ENCODE measurements around the gene NLRP1. TPM values are rescaled to one million over a fixed set of nuclear protein-coding genes. Genes with fewer than 3 reads are reported as not detected.

Gene NLRP1
- total and polyA plus RNA-seq, 2 of the 13 experiments (the other 11 are each of a cell fraction or from before 2014, with no cell fraction given) = 3.4 to 3.7 TPM

DNA sequence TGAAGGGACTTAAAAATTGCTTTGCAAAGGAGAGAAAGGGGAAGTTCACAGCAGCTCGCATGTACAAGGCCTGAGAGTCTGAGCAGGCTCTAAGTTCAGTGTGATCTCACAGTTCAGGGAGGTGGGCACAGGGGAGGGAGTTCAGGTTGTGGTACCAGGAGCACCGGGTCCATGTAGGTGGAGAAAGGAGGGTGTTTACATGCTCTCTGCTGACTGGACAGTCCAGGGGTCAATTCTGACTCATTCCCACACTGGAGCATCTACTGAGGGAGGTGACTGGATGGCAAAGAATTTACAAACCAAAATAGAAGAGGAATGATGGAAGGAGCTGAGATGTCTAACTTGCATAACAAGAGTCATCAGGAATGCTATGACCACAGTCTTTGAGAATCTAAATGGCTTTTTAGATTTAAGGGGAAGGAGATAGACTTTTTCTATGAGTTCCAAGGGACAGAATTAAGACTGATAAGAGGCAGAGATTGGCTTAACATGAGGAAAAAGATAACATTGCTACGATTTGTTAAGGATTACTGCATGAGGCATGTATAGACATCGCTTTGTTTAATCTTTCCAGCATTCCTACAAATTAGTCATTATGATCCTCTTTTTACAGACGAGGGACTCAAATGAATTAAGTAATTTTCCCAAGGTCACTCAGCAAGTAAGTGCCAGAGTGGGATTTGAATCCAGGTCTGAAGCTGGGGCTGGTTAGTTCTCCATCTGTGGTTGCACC lies 68.1 kb downstream of the NLRP1 start (continued):
- TF ChIP-seq, protein P1, sequence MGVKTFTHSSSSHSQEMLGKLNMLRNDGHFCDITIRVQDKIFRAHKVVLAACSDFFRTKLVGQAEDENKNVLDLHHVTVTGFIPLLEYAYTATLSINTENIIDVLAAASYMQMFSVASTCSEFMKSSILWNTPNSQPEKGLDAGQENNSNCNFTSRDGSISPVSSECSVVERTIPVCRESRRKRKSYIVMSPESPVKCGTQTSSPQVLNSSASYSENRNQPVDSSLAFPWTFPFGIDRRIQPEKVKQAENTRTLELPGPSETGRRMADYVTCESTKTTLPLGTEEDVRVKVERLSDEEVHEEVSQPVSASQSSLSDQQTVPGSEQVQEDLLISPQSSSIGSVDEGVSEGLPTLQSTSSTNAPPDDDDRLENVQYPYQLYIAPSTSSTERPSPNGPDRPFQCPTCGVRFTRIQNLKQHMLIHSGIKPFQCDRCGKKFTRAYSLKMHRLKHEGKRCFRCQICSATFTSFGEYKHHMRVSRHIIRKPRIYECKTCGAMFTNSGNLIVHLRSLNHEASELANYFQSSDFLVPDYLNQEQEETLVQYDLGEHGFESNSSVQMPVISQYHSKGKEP (CRISPR knock-in tag; IDR thresholded peaks at IDR 0.05) = no peak
- TF ChIP-seq KMT2A (CRISPR knock-in tag; IDR thresholded peaks at IDR 0.05) (no peak), TBL1XR1 (IDR thresholded peaks at IDR 0.05; ENCODE audit: borderline replicate concordance, low read length, partially characterized antibody) (no peak), MZF1 (CRISPR knock-in tag; IDR thresholded peaks at IDR 0.05; ENCODE audit: borderline replicate concordance) (no peak), AKAP8 (CRISPR knock-in tag; IDR thresholded peaks at IDR 0.05) (no peak), ZNF790 (CRISPR knock-in tag; IDR thresholded peaks at IDR 0.05; ENCODE audit: borderline replicate concordance) (no peak), ZNF746 (CRISPR knock-in tag; IDR thresholded peaks at IDR 0.05) (no peak), ADNP (CRISPR knock-in tag; IDR thresholded peaks at IDR 0.05) (no peak)
- TF ChIP-seq, protein P2, sequence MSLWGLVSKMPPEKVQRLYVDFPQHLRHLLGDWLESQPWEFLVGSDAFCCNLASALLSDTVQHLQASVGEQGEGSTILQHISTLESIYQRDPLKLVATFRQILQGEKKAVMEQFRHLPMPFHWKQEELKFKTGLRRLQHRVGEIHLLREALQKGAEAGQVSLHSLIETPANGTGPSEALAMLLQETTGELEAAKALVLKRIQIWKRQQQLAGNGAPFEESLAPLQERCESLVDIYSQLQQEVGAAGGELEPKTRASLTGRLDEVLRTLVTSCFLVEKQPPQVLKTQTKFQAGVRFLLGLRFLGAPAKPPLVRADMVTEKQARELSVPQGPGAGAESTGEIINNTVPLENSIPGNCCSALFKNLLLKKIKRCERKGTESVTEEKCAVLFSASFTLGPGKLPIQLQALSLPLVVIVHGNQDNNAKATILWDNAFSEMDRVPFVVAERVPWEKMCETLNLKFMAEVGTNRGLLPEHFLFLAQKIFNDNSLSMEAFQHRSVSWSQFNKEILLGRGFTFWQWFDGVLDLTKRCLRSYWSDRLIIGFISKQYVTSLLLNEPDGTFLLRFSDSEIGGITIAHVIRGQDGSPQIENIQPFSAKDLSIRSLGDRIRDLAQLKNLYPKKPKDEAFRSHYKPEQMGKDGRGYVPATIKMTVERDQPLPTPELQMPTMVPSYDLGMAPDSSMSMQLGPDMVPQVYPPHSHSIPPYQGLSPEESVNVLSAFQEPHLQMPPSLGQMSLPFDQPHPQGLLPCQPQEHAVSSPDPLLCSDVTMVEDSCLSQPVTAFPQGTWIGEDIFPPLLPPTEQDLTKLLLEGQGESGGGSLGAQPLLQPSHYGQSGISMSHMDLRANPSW (CRISPR knock-in tag; IDR thresholded peaks at IDR 0.05; ENCODE audit: borderline replicate concordance) = 0 out of 2 replicates have a peak, but pooled peaks have one; percentile 32
- TF ChIP-seq, protein P3, sequence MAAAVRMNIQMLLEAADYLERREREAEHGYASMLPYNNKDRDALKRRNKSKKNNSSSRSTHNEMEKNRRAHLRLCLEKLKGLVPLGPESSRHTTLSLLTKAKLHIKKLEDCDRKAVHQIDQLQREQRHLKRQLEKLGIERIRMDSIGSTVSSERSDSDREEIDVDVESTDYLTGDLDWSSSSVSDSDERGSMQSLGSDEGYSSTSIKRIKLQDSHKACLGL (CRISPR knock-in tag; IDR thresholded peaks at IDR 0.05) = no peak
- TF ChIP-seq, protein P4, sequence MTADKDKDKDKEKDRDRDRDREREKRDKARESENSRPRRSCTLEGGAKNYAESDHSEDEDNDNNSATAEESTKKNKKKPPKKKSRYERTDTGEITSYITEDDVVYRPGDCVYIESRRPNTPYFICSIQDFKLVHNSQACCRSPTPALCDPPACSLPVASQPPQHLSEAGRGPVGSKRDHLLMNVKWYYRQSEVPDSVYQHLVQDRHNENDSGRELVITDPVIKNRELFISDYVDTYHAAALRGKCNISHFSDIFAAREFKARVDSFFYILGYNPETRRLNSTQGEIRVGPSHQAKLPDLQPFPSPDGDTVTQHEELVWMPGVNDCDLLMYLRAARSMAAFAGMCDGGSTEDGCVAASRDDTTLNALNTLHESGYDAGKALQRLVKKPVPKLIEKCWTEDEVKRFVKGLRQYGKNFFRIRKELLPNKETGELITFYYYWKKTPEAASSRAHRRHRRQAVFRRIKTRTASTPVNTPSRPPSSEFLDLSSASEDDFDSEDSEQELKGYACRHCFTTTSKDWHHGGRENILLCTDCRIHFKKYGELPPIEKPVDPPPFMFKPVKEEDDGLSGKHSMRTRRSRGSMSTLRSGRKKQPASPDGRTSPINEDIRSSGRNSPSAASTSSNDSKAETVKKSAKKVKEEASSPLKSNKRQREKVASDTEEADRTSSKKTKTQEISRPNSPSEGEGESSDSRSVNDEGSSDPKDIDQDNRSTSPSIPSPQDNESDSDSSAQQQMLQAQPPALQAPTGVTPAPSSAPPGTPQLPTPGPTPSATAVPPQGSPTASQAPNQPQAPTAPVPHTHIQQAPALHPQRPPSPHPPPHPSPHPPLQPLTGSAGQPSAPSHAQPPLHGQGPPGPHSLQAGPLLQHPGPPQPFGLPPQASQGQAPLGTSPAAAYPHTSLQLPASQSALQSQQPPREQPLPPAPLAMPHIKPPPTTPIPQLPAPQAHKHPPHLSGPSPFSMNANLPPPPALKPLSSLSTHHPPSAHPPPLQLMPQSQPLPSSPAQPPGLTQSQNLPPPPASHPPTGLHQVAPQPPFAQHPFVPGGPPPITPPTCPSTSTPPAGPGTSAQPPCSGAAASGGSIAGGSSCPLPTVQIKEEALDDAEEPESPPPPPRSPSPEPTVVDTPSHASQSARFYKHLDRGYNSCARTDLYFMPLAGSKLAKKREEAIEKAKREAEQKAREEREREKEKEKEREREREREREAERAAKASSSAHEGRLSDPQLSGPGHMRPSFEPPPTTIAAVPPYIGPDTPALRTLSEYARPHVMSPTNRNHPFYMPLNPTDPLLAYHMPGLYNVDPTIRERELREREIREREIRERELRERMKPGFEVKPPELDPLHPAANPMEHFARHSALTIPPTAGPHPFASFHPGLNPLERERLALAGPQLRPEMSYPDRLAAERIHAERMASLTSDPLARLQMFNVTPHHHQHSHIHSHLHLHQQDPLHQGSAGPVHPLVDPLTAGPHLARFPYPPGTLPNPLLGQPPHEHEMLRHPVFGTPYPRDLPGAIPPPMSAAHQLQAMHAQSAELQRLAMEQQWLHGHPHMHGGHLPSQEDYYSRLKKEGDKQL (CRISPR knock-in tag; IDR thresholded peaks at IDR 0.05; ENCODE audit: low read depth) = 0 out of 2 replicates have a peak, but pooled peaks have one; percentile 26
- TF ChIP-seq, protein P5, sequence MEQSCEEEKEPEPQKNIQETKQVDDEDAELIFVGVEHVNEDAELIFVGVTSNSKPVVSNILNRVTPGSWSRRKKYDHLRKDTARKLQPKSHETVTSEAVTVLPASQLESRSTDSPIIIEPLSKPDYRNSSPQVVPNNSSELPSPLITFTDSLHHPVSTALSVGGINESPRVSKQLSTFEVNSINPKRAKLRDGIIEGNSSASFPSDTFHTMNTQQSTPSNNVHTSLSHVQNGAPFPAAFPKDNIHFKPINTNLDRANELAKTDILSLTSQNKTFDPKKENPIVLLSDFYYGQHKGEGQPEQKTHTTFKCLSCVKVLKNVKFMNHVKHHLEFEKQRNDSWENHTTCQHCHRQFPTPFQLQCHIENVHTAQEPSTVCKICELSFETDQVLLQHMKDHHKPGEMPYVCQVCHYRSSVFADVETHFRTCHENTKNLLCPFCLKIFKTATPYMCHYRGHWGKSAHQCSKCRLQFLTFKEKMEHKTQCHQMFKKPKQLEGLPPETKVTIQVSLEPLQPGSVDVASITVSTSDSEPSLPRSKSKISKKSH (CRISPR knock-in tag; IDR thresholded peaks at IDR 0.05; ENCODE audit: borderline replicate concordance) = no peak
- TF ChIP-seq, protein P6, sequence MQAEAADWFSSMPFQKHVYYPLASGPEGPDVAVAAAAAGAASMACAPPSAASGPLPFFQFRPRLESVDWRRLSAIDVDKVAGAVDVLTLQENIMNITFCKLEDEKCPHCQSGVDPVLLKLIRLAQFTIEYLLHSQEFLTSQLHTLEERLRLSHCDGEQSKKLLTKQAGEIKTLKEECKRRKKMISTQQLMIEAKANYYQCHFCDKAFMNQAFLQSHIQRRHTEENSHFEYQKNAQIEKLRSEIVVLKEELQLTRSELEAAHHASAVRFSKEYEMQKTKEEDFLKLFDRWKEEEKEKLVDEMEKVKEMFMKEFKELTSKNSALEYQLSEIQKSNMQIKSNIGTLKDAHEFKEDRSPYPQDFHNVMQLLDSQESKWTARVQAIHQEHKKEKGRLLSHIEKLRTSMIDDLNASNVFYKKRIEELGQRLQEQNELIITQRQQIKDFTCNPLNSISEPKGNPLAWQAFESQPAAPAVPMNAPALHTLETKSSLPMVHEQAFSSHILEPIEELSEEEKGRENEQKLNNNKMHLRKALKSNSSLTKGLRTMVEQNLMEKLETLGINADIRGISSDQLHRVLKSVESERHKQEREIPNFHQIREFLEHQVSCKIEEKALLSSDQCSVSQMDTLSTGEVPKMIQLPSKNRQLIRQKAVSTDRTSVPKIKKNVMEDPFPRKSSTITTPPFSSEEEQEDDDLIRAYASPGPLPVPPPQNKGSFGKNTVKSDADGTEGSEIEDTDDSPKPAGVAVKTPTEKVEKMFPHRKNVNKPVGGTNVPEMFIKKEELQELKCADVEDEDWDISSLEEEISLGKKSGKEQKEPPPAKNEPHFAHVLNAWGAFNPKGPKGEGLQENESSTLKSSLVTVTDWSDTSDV (CRISPR knock-in tag; IDR thresholded peaks at IDR 0.05) = no peak

All from HepG2 (cell line).